HCT116 (cell line): ENCODE results near the gene MAST4. TPM values are rescaled to one million over a fixed set of nuclear protein-coding genes. Genes with fewer than 3 reads are reported as not detected.

Experiments used
- ATAC-seq: fragments of 200-7000 bp; cut with Tn5 transposase; 2 replicates; pipeline ENCODE4 v1.9.1; 2020; ENCODE audit warnings: mild to moderate bottlenecking, moderate library complexity
- BruUV-seq: library from RNA; stranded (reverse); fragments of 400-500 nt; replicated peaks from 2 replicates; lab custom pipeline; 2021; lab: Mats Ljungman, UMichigan
- CTCF ChIA-PET: fragments of 300-600 bp; sonication (Branson Sonifier 250); formaldehyde crosslinking; loops from one replicate; lab custom pipeline; 2021; ENCODE audit warnings: antibody characterized with exemption; lab: Charles Lee
- POLR2A ChIA-PET: fragments of 300-600, 350-600 bp; sonication (Branson Sonifier 250); formaldehyde crosslinking; loops from one replicate; lab custom pipeline; 2021; ENCODE audit warnings: antibody characterized with exemption; lab: Charles Lee
- RAD21 ChIA-PET, 2 experiments: fragments of 300-600 bp; sonication (Branson Sonifier 250); formaldehyde crosslinking; loops; one replicate each; lab custom pipeline; 2023; ENCODE audit warnings: low total read pairs in 2 of 2; ENCODE audit not compliant: uncharacterized antibody in 2 of 2, unreplicated experiment in 2 of 2, low non-redundant PET in 1 of 2; lab: Charles Lee
- DNase-seq: peaks from one replicate; pipeline ENCODE4 v3.0.0-alpha.2; 2010; ENCODE audit warnings: low read depth, low spot score
- H2AFZ ChIP-seq: fragments of 200-600 bp; shearing (Covaris generic), sonication (generic); 2 replicates; pipeline ENCODE4 v1.6.1; 2017; ENCODE audit warnings: low read depth, mixed run types, mixed read lengths, antibody characterized with exemption, low read length; ENCODE audit not compliant: poor library complexity, severe bottlenecking
- H3K27ac ChIP-seq: 2 replicates; pipeline ENCODE4 v1.5.1; 2012; ENCODE audit warnings: low read depth, low read length
- H3K27me3 ChIP-seq: fragments of 200-600 bp; sonication (generic); 2 replicates; pipeline ENCODE4 v1.6.1; 2016; ENCODE audit warnings: mixed run types, low read length, mixed read lengths; ENCODE audit not compliant: insufficient read depth
- H3K36me3 ChIP-seq, 2 experiments: fragments of 200-500 bp in 1 of 2; fragments of 200-600 bp in 1 of 2; sonication (Bioruptor generic) in 1 of 2; sonication (generic) in 1 of 2; 2 replicates each; pipeline versions ENCODE4 v1.5.1 to v1.6.1; 2014 to 2016; ENCODE audit warnings: low read length in 2 of 2, inconsistent platforms in 1 of 2, mixed read lengths in 1 of 2, mixed run types in 1 of 2; ENCODE audit not compliant: insufficient read depth in 2 of 2, control insufficient read depth in 1 of 2
- H3K4me1 ChIP-seq, 2 experiments: fragments of 200-600 bp in 1 of 2; sonication (generic) in 1 of 2; 2 replicates each; pipeline versions ENCODE4 v1.5.1 to v1.6.1; 2012 to 2017; ENCODE audit warnings: low read length in 2 of 2, inconsistent platforms in 1 of 2, mild to moderate bottlenecking in 1 of 2, mixed read lengths in 1 of 2, mixed run types in 1 of 2, moderate library complexity in 1 of 2; ENCODE audit not compliant: insufficient read depth in 2 of 2, control insufficient read depth in 1 of 2
- H3K4me2 ChIP-seq: fragments of 200-600 bp; sonication (generic); 2 replicates; pipeline ENCODE4 v1.6.1; 2017; ENCODE audit warnings: mixed run types, low read length, mixed read lengths
- H3K4me3 ChIP-seq, 2 experiments: fragments of 200-600 bp in 1 of 2; sonication (generic) in 1 of 2; replicated peaks in 1 of 2; 2 replicates each; pipeline ENCODE4 v1.5.1; 2011 to 2016; ENCODE audit warnings: low read length in 2 of 2, control low read depth in 1 of 2, low read depth in 1 of 2, mild to moderate bottlenecking in 1 of 2, mixed read lengths in 1 of 2, mixed run types in 1 of 2
- H3K79me2 ChIP-seq: fragments of 200-600 bp; sonication (generic); 2 replicates; pipeline ENCODE4 v1.6.1; 2017; ENCODE audit warnings: mild to moderate bottlenecking, mixed run types, low read length, moderate library complexity, mixed read lengths; ENCODE audit not compliant: insufficient read depth
- H3K9ac ChIP-seq: fragments of 200-600 bp; sonication (generic); 2 replicates; pipeline ENCODE4 v1.6.1; 2016; ENCODE audit warnings: low read length, mixed read lengths
- H3K9me2 ChIP-seq: fragments of 200-600 bp; sonication (generic), shearing (Covaris generic); 2 replicates; pipeline ENCODE4 v1.6.1; 2017; ENCODE audit warnings: mixed run types, mild to moderate bottlenecking, moderate library complexity; ENCODE audit not compliant: insufficient read depth
- H3K9me3 ChIP-seq, 2 experiments: fragments of 200-500 bp in 1 of 2; fragments of 200-600 bp in 1 of 2; sonication (Bioruptor generic) in 1 of 2; sonication (generic) in 1 of 2; 2 replicates each; pipeline ENCODE4 v1.6.1; 2014 to 2017; ENCODE audit warnings: low read length in 2 of 2, mixed read lengths in 2 of 2, inconsistent platforms in 1 of 2, low read depth in 1 of 2, mild to moderate bottlenecking in 1 of 2, mixed run types in 1 of 2, moderate library complexity in 1 of 2; ENCODE audit not compliant: control insufficient read depth in 1 of 2, insufficient read depth in 1 of 2
- H4K20me1 ChIP-seq: fragments of 200-600 bp; sonication (generic), shearing (Covaris generic); 2 replicates; pipeline ENCODE4 v1.6.1; 2017; ENCODE audit warnings: mixed run types, mild to moderate bottlenecking, moderate library complexity; ENCODE audit not compliant: insufficient read depth
- ATF3 ChIP-seq: IDR thresholded peaks from 2 replicates; pipeline ENCODE4 v1.6.1; 2012
- CBX3 ChIP-seq: IDR thresholded peaks from 2 replicates; pipeline ENCODE4 v1.6.1; 2012; ENCODE audit warnings: low read depth
- CEBPB ChIP-seq: IDR thresholded peaks from 2 replicates; pipeline ENCODE4 v1.6.1; 2012; ENCODE audit warnings: low read depth
- CTCF ChIP-seq, 3 experiments: fragments of 200-600 bp in 1 of 3; sonication (generic) in 1 of 3; IDR thresholded peaks in 2 of 3; conservative IDR thresholded peaks in 1 of 3; 2 replicates each; pipeline ENCODE4 v1.5.1; 2012 to 2017; ENCODE audit warnings: low read depth in 2 of 3, low read length in 2 of 3, antibody characterized with exemption in 1 of 3, borderline replicate concordance in 1 of 3, control low read depth in 1 of 3, mild to moderate bottlenecking in 1 of 3, mixed read lengths in 1 of 3, mixed run types in 1 of 3, moderate library complexity in 1 of 3; ENCODE audit not compliant: insufficient read depth in 1 of 3
- EGR1 ChIP-seq: IDR thresholded peaks from 2 replicates; pipeline ENCODE4 v1.6.1; 2012; ENCODE audit warnings: low read depth
- ELF1 ChIP-seq: IDR thresholded peaks from 2 replicates; pipeline ENCODE4 v1.6.1; 2012; ENCODE audit warnings: low read depth, borderline replicate concordance
- EZH2 ChIP-seq: fragments of 200-600 bp; sonication (generic); IDR thresholded peaks from 2 replicates; pipeline ENCODE4 v1.6.1; 2017; ENCODE audit warnings: antibody characterized with exemption, mixed run types
- EZH2phosphoT487 ChIP-seq: fragments of 200-600 bp; IDR thresholded peaks from 2 replicates; pipeline ENCODE4 v1.6.1; 2018; ENCODE audit warnings: antibody characterized with exemption, borderline replicate concordance
- FOSL1 ChIP-seq: IDR thresholded peaks from 2 replicates; pipeline ENCODE4 v1.6.1; 2012; ENCODE audit warnings: low read depth
- JUND ChIP-seq: IDR thresholded peaks from 2 replicates; pipeline ENCODE4 v1.6.1; 2012
- POLR2A ChIP-seq: IDR thresholded peaks from 2 replicates; pipeline ENCODE4 v1.7.0; 2011; ENCODE audit warnings: borderline replicate concordance; ENCODE audit not compliant: insufficient read depth, insufficient read length; ENCODE audit errors: extremely low read depth
- POLR2AphosphoS5 ChIP-seq: IDR thresholded peaks from 2 replicates; pipeline ENCODE4 v1.6.1; 2011; ENCODE audit warnings: mild to moderate bottlenecking, low read depth, low read length, moderate library complexity
- RAD21 ChIP-seq: IDR thresholded peaks from 2 replicates; pipeline ENCODE4 v1.6.1; 2012; ENCODE audit warnings: low read depth, mild to moderate bottlenecking
- REST ChIP-seq: IDR thresholded peaks from 2 replicates; pipeline ENCODE4 v1.6.1; 2012; ENCODE audit warnings: low read depth
- SIN3A ChIP-seq: IDR thresholded peaks from 2 replicates; pipeline ENCODE4 v1.6.1; 2012; ENCODE audit warnings: low read depth
- SRF ChIP-seq: IDR thresholded peaks from 2 replicates; pipeline ENCODE4 v1.6.1; 2012; ENCODE audit warnings: low read depth
- TCF7L2 ChIP-seq: IDR thresholded peaks from 2 replicates; pipeline ENCODE4 v1.7.0; 2011; ENCODE audit warnings: borderline replicate concordance, inconsistent platforms; ENCODE audit not compliant: insufficient read depth, insufficient read length; ENCODE audit errors: extremely low read depth
- YY1 ChIP-seq: IDR thresholded peaks from 2 replicates; pipeline ENCODE4 v1.6.1; 2011; ENCODE audit warnings: low read length, low read depth, moderate library complexity, mild to moderate bottlenecking; ENCODE audit not compliant: insufficient replicate concordance; ENCODE audit errors: extremely low read depth
- ZFX ChIP-seq: fragments of 450-650 bp; IDR thresholded peaks from 2 replicates; pipeline ENCODE4 v1.6.1; 2017
- intact Hi-C: fragments of 100-400 bp; cut with micrococcal nuclease; formaldehyde crosslinking; loops from 2 replicates; pipeline ENCODE4 v1.10.0; 2022
- total RNA-seq: library from RNA; stranded (reverse); gene quantifications from one replicate; pipeline ENCODE4 v1.2.1, GENCODE V29; 2021; ENCODE audit not compliant: unreplicated experiment

MAST4 gene
- total RNA-seq, 1 experiment from 2014 or later, result 1.1 TPM

GRCh38 chr5:67021521-67021920, 425.3 kb downstream of the MAST4 start:
- Histone ChIP-seq H3K36me3 (no peaks in the 10 kb centered on the region), H3K9ac (no peak overlapping the region), H4K20me1 (no peaks in the 10 kb centered on the region), H3K9me2 (no peaks in the 10 kb centered on the region), H3K4me2 (no peak overlapping the region), H3K4me1 (no peaks in the 10 kb centered on the region), H2AFZ (no peak overlapping the region), H3K27ac (no peak overlapping the region), H3K4me3 (no peak overlapping the region), H3K27me3 (peaks cover 7% of the 10 kb centered on the region; the same call in 1 of the 2 replicates), H3K79me2 (no peaks in the 10 kb centered on the region), H3K9me3 (no peaks in the 10 kb centered on the region)
- DNase-seq, result no peak
- intact Hi-C loops, result no loop called here
- RAD21 ChIA-PET, result no interaction called here
- no TSS peak for BruUV-seq
- POLR2A ChIA-PET, result no interaction called here
- CTCF ChIA-PET, result no interaction called here
- ATAC-seq, result no peak
- TF ChIP-seq EGR1, result no peak
- no peak for TF ChIP-seq ATF3
- TF ChIP-seq REST, result no peak
- no peak for TF ChIP-seq CEBPB
- TF ChIP-seq CBX3, result no peak
- no peak for TF ChIP-seq RAD21
- no peak for TF ChIP-seq EZH2phosphoT487
- TF ChIP-seq ELF1, result no peak
- TF ChIP-seq YY1, result no peak
- TF ChIP-seq TCF7L2, result no peak
- TF ChIP-seq EZH2, result no peak
- TF ChIP-seq POLR2A, result no peak
- no peak for TF ChIP-seq SRF
- TF ChIP-seq FOSL1, result no peak
- no peak for TF ChIP-seq ZFX
- TF ChIP-seq SIN3A, result no peak
- no peak for TF ChIP-seq CTCF (IDR thresholded peaks at IDR 0.05 in 2 of 3, conservative IDR thresholded peaks at IDR 0.05 in 1 of 3; ENCODE audit: borderline replicate concordance in 1 of 3, insufficient read depth in 1 of 3, low read depth in 2 of 3, low read length in 2 of 3)
- no peak for TF ChIP-seq POLR2AphosphoS5
- TF ChIP-seq JUND, result no peak
